B cell (primary cell): ENCODE results near the gene NUP85. TPM values are rescaled to one million over a fixed set of nuclear protein-coding genes. Genes with fewer than 3 reads are reported as not detected.

ENCODE experiments used
- ATAC-seq: fragments of 200-7000 bp; cut with Tn5 transposase; one replicate; pipeline ENCODE4 v1.10.0; 2021; ENCODE audit warnings: low read depth, mild to moderate bottlenecking, moderate number of reproducible peaks, moderate library complexity
- CTCF ChIA-PET: fragments of 350-600 bp; sonication (Branson Sonifier 250); formaldehyde crosslinking; loops from one replicate; lab custom pipeline; 2021; ENCODE audit warnings: antibody characterized with exemption, inconsistent platforms; lab: Charles Lee
- POLR2A ChIA-PET: fragments of 350-600 bp; sonication (Branson Sonifier 250); formaldehyde crosslinking; loops from one replicate; lab custom pipeline; 2021; ENCODE audit warnings: antibody characterized with exemption; lab: Charles Lee
- DNase-seq: peaks from one replicate; pipeline ENCODE4 v3.0.0; 2013
- H2AFZ ChIP-seq: 2 replicates; pipeline ENCODE4 v1.6.1; 2012; ENCODE audit warnings: mild to moderate bottlenecking, low read depth, low read length; ENCODE audit not compliant: insufficient read depth, poor library complexity, severe bottlenecking
- H3K27ac ChIP-seq, 2 donors: 1 replicate in 1 of 2; 2 replicates in 1 of 2; pipeline ENCODE4 v1.5.1; 2012 to 2013; ENCODE audit warnings: low read length in 2 of 2, mild to moderate bottlenecking in 2 of 2, moderate library complexity in 1 of 2
- H3K27me3 ChIP-seq, 4 experiments: fragments of 200-600 bp in 1 of 4; sonication (generic) in 1 of 4; replicated peaks in 1 of 4; 1 replicate in 2 of 4; 2 replicates in 2 of 4; pipeline versions ENCODE4 v1.6.1 to v1.7.0; 2013 to 2016; ENCODE audit warnings: low read length in 3 of 4, mild to moderate bottlenecking in 2 of 4, mixed read lengths in 1 of 4, moderate library complexity in 1 of 4; ENCODE audit not compliant: insufficient read depth in 4 of 4, control insufficient read depth in 3 of 4; ENCODE audit errors: control extremely low read depth in 1 of 4
- H3K36me3 ChIP-seq, 2 experiments: replicated peaks in 1 of 2; 1 replicate in 1 of 2; 2 replicates in 1 of 2; pipeline versions ENCODE4 v1.6.1 to v1.7.1; 2013; ENCODE audit warnings: low read length in 1 of 2; ENCODE audit not compliant: insufficient read depth in 2 of 2, control insufficient read depth in 1 of 2; ENCODE audit errors: control extremely low read depth in 1 of 2, extremely low read depth in 1 of 2
- H3K4me1 ChIP-seq, 2 donors: fragments of 200-600 bp in 1 of 2; sonication (generic) in 1 of 2; 1 replicate in 1 of 2; 2 replicates in 1 of 2; pipeline versions ENCODE4 v1.5.1 to v1.6.1; 2013 to 2017; ENCODE audit warnings: low read length in 2 of 2; ENCODE audit not compliant: control insufficient read depth in 2 of 2, insufficient read depth in 2 of 2
- H3K4me2 ChIP-seq: replicated peaks from 2 replicates; pipeline ENCODE3; 2012; ENCODE audit warnings: mild to moderate bottlenecking, low read depth, low read length; ENCODE audit not compliant: poor library complexity, severe bottlenecking
- H3K4me3 ChIP-seq, 5 experiments: fragments of 200-600 bp in 1 of 5; sonication (generic) in 1 of 5; 1 replicate in 3 of 5; 2 replicates in 2 of 5; pipeline versions ENCODE4 v1.5.1 to v1.7.0; 2011 to 2016; ENCODE audit warnings: low read length in 4 of 5, mild to moderate bottlenecking in 4 of 5, low read depth in 2 of 5, control low read depth in 1 of 5, moderate library complexity in 1 of 5; ENCODE audit not compliant: insufficient read depth in 1 of 5; ENCODE audit errors: control extremely low read depth in 1 of 5, extremely low read depth in 1 of 5
- H3K79me2 ChIP-seq: fragments of 200-600 bp; sonication (generic); one replicate; pipeline ENCODE4 v1.6.0; 2016; ENCODE audit warnings: low read length; ENCODE audit not compliant: control insufficient read depth, insufficient read depth
- H3K9ac ChIP-seq: fragments of 200-600 bp; sonication (generic); 2 replicates; pipeline ENCODE4 v1.6.1; 2017; ENCODE audit warnings: mild to moderate bottlenecking, low read length, moderate library complexity
- H3K9me3 ChIP-seq, 3 donors: one replicate each; pipeline versions ENCODE4 v1.6.1 to v1.7.1; 2013; ENCODE audit warnings: low read length in 2 of 3; ENCODE audit not compliant: control insufficient read depth in 2 of 3, insufficient read depth in 1 of 3; ENCODE audit errors: control extremely low read depth in 1 of 3
- H4K20me1 ChIP-seq: 2 replicates; pipeline ENCODE4 v1.6.0; 2012; ENCODE audit warnings: mild to moderate bottlenecking, low read length; ENCODE audit not compliant: insufficient read depth, control insufficient read depth, poor library complexity, severe bottlenecking
- H3K27ac Mint-ChIP-seq: one replicate; pipeline ENCODE4 v1.8.0; 2021; ENCODE audit warnings: mixed read lengths
- H3K27me3 Mint-ChIP-seq: one replicate; pipeline ENCODE4 v1.8.0; 2021; ENCODE audit warnings: mixed read lengths
- H3K4me1 Mint-ChIP-seq: one replicate; pipeline ENCODE4 v1.8.0; 2021; ENCODE audit warnings: mixed read lengths
- H3K4me3 Mint-ChIP-seq: one replicate; pipeline ENCODE4 v1.8.0; 2021; ENCODE audit warnings: mixed read lengths
- H3K9me3 Mint-ChIP-seq: one replicate; pipeline ENCODE4 v1.8.0; 2022; ENCODE audit warnings: mixed read lengths; ENCODE audit not compliant: insufficient read depth
- EZH2 ChIP-seq: IDR thresholded peaks from 2 replicates; pipeline ENCODE4 v1.6.1; 2012; ENCODE audit warnings: borderline replicate concordance, low read depth, mild to moderate bottlenecking, moderate library complexity, low read length; ENCODE audit not compliant: insufficient read depth, poor library complexity, severe bottlenecking
- WGBS: methylation state at CpG from one replicate; pipeline ENCODE4 v1.1.5; 2013; ENCODE audit warnings: missing lambda C conversion rate; ENCODE audit not compliant: insufficient coverage; 5-methylcytosine and 5-hydroxymethylcytosine counted together
- intact Hi-C: fragments of 100-400 bp; cut with micrococcal nuclease; formaldehyde crosslinking; loops from one replicate; pipeline ENCODE4 v1.10.0; 2022
- polyA plus RNA-seq: library from polyadenylated mRNA; depleted of rRNA; stranded (reverse); fragments of >200 nt; gene quantifications from 2 replicates; pipeline ENCODE4 v1.2.3, GENCODE V29; 2012
- total RNA-seq, 2 donors: library from RNA; stranded (reverse); fragments of 120-200 nt in 1 of 2; gene quantifications; 1 replicate in 1 of 2; 2 replicates in 1 of 2; pipeline versions ENCODE4 v1.2.3 to v1.2.4, GENCODE V29; 2013 to 2022
- TF ChIP-seq, protein P1 (sequence below): fragments of 200-600 bp; IDR thresholded peaks from one replicate; pipeline ENCODE4 v1.8.0; 2022; ENCODE audit warnings: antibody characterized with exemption, mild to moderate bottlenecking

Gene NUP85
- total and polyA plus RNA-seq, 2 donors (not counting 1 experiment from before 2014, with no cell fraction given) = 97.5 to 142 TPM

DNA sequence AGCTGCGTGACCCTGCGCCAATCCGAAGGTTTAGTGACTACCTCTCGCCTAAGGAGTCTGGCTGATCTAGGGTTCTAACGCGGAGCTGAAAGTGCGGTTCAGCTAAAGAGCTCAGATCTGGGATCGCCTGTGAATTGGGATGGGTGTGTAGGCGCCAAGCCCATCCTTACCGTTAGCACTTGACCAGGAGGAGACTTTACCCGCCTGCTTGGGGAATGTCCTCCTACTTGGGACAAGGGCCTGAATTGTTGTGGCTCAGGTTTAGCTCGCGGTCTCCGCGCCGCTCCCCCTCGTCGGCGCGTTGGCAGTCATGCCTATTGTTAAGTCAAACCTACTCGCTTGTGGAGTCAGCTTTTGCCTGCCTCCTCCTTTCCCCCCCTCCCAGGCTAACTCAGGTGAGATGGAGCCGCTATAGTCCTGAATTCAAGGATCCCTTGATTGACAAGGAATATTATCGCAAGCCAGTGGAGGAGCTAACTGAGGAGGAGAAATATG, 56.7 kb downstream of the NUP85 start:
- peaks cover 73% of the 10 kb centered on the region for H3K79me2 ChIP-seq
- H2AFZ ChIP-seq = peak overlapping the region; percentile 87
- no peak for TF ChIP-seq EZH2
- TF ChIP-seq, protein P1, sequence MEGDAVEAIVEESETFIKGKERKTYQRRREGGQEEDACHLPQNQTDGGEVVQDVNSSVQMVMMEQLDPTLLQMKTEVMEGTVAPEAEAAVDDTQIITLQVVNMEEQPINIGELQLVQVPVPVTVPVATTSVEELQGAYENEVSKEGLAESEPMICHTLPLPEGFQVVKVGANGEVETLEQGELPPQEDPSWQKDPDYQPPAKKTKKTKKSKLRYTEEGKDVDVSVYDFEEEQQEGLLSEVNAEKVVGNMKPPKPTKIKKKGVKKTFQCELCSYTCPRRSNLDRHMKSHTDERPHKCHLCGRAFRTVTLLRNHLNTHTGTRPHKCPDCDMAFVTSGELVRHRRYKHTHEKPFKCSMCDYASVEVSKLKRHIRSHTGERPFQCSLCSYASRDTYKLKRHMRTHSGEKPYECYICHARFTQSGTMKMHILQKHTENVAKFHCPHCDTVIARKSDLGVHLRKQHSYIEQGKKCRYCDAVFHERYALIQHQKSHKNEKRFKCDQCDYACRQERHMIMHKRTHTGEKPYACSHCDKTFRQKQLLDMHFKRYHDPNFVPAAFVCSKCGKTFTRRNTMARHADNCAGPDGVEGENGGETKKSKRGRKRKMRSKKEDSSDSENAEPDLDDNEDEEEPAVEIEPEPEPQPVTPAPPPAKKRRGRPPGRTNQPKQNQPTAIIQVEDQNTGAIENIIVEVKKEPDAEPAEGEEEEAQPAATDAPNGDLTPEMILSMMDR = no peak
- no peaks in the 10 kb centered on the region for H3K27me3 Mint-ChIP-seq
- no peaks in the 10 kb centered on the region for H3K27me3 ChIP-seq
- H3K4me2 ChIP-seq = peak overlapping the region; percentile 88
- no peak for DNase-seq
- peak overlapping the region; percentile 97 for H3K4me3 Mint-ChIP-seq
- CTCF ChIA-PET = interaction anchor here (0.7 to 4.9 kb wide), 12 partner anchors 9 to 488 kb away, joined by 3 to 62 read pairs (median 8); partner anchors contain the start of genes MIF4GD and SLC25A19
- peak overlapping the region; percentile 95 to 99 for H3K27ac ChIP-seq
- peaks cover 25% of the 10 kb centered on the region in 2 donors for H3K4me1 ChIP-seq
- no peaks in the 10 kb centered on the region for H3K9me3 Mint-ChIP-seq
- peaks cover 16% of the 10 kb centered on the region for H4K20me1 ChIP-seq
- peak overlapping the region; percentile 59 to 96 (median 95) for H3K4me3 ChIP-seq
- peak overlapping the region; percentile 94 for H3K9ac ChIP-seq
- WGBS = 1% methylated on average over 22 of the region's 23 CpGs
- peaks cover 47% of the 10 kb centered on the region for H3K4me1 Mint-ChIP-seq
- peak overlapping the region; percentile 100 for H3K27ac Mint-ChIP-seq
- H3K36me3 ChIP-seq = peaks cover 0 to 22% of the 10 kb centered on the region in 2 experiments
- H3K9me3 ChIP-seq = no peaks in the 10 kb centered on the region
- POLR2A ChIA-PET = interaction anchor here (0.6 to 3.2 kb wide), 11 partner anchors 9 to 194 kb away, joined by 4 to 41 read pairs (median 7); partner anchors contain the start of genes GRB2, MIF4GD, SLC25A19 and TMEM94
- ATAC-seq = no peak
- intact Hi-C loops = no loop called here

DNA sequence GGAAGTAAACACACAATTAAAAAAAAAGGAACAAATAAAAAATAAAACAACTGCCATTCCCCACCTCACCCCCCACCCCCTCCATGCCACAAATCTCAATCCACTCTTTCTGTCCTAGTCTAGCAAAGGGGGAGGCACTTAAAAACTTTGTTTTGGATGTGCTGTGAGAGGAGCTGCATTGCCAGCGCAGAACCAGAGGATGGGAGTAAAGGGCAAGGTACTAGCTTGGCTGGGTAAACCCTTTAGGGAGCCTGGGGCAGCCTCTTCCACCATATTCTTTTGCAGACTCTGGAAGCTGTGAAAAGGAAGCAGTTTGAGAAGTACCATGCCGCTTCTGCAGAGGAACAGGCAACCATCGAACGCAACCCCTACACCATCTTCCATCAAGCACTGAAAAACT, 57.6 kb downstream of the NUP85 start:
- intact Hi-C loops = no loop called here
- Histone ChIP-seq H2AFZ (no peak overlapping the region), H3K9me3 (no peaks in the 10 kb centered on the region), H3K4me3 (no peak overlapping the region), H3K36me3 (peaks cover 0 to 26% of the 10 kb centered on the region in 2 experiments), H3K4me2 (peak overlapping the region; percentile 88), H3K79me2 (peaks cover 67% of the 10 kb centered on the region), H3K27ac (no peak overlapping the region), H3K4me1 (peaks cover 25% of the 10 kb centered on the region in 2 donors), H3K27me3 (no peaks in the 10 kb centered on the region), H4K20me1 (peaks cover 16% of the 10 kb centered on the region), H3K9ac (no peak overlapping the region)
- H3K9me3 Mint-ChIP-seq = no peaks in the 10 kb centered on the region
- peaks cover 41% of the 10 kb centered on the region for H3K4me1 Mint-ChIP-seq
- no peak for TF ChIP-seq EZH2
- TF ChIP-seq, protein P1 = no peak
- ChIA-PET POLR2A (interaction anchor here (0.6 to 3.2 kb wide), 3 partner anchors 8 to 144 kb away, joined by 6 to 40 read pairs (median 8); partner anchors contain the start of gene MIF4GD), CTCF (interaction anchor here (0.6 to 4.9 kb wide), 11 partner anchors 8 to 487 kb away, joined by 3 to 62 read pairs (median 4); partner anchors contain the start of gene MIF4GD)
- ATAC-seq (no peak), DNase-seq (no peak)
- WGBS = 100% methylated on average over 1 of the region's 4 CpGs
- H3K27ac Mint-ChIP-seq = no peak overlapping the region
- no peaks in the 10 kb centered on the region for H3K27me3 Mint-ChIP-seq
- peak overlapping the region; percentile 97 for H3K4me3 Mint-ChIP-seq
